Hepatic stellate cell (primary cell): ENCODE results near the gene TSTD1.
A peak's percentile ranks its signal among the peaks of the same experiment; 100 is the strongest.

Source experiments
- DNase-seq: peaks from one replicate; pipeline ENCODE4 v3.0.0; 2011; ENCODE audit warnings: low spot score

Gene TSTD1

GRCh38 chr1:161038523-161039153, at the start of gene TSTD1:
TSTD1 (minus strand) TSS chr1:161038964; CDS start chr1:161038889, 75 bp downstream.
- no peak for DNase-seq

GRCh38 chr1:161086457-161086856, 47.7 kb upstream of the TSTD1 start:
- no peak for DNase-seq

GRCh38 chr1:161085165-161085564, 46.4 kb upstream of the TSTD1 start:
- no peak for DNase-seq

- no peak for DNase-seq
These were observed 45.8 kb upstream of the TSTD1 start for GRCh38 chr1:161084597-161084988.

- no peak for DNase-seq
These were observed 45.2 kb upstream of the TSTD1 start for GRCh38 chr1:161083748-161084596.

GRCh38 chr1:161082996-161083747, 44.4 kb upstream of the TSTD1 start:
- DNase-seq, result peak; percentile 92

- no peak for DNase-seq
These were observed 43.7 kb upstream of the TSTD1 start for GRCh38 chr1:161082483-161082882.

GRCh38 chr1:161081519-161081918, 42.8 kb upstream of the TSTD1 start:
- no peak for DNase-seq

GRCh38 chr1:161080441-161081405, 42.0 kb upstream of the TSTD1 start:
- DNase-seq, result no peak

- DNase-seq, result no peak
These were observed 40.8 kb upstream of the TSTD1 start for GRCh38 chr1:161079436-161080110.

GRCh38 chr1:161077426-161077825, 38.7 kb upstream of the TSTD1 start:
- DNase-seq, result no peak

GRCh38 chr1:161076410-161076809, 37.6 kb upstream of the TSTD1 start:
- DNase-seq, result no peak

GRCh38 chr1:161074676-161075368, 36.1 kb upstream of the TSTD1 start:
- no peak for DNase-seq

GRCh38 chr1:161073474-161074121, 34.8 kb upstream of the TSTD1 start:
- DNase-seq, result no peak

- no peak for DNase-seq
These were observed 34.1 kb upstream of the TSTD1 start for GRCh38 chr1:161072751-161073449.

- DNase-seq, result peak; percentile 58
These were observed 33.2 kb upstream of the TSTD1 start for GRCh38 chr1:161071886-161072371.

- no peak for DNase-seq
These were observed 32.0 kb upstream of the TSTD1 start for GRCh38 chr1:161070761-161071160.

- no peak for DNase-seq
These were observed 31.0 kb upstream of the TSTD1 start, which contains the start of gene ARHGAP30 for GRCh38 chr1:161069731-161070270. ARHGAP30 (minus strand) TSS chr1:161069891; CDS start chr1:161069624, 267 bp downstream.

- no peak for DNase-seq
These were observed 30.5 kb upstream of the TSTD1 start for GRCh38 chr1:161069241-161069640.
